ENCODE data around the gene ATF6. TPM values are rescaled to one million over a fixed set of nuclear protein-coding genes. Genes with fewer than 3 reads are reported as not detected.

ATF6 gene
- total and polyA plus RNA-seq, 2 donors (not counting 1 experiment from before 2014, with no cell fraction given): 5.7 to 26.6 TPM

DNA sequence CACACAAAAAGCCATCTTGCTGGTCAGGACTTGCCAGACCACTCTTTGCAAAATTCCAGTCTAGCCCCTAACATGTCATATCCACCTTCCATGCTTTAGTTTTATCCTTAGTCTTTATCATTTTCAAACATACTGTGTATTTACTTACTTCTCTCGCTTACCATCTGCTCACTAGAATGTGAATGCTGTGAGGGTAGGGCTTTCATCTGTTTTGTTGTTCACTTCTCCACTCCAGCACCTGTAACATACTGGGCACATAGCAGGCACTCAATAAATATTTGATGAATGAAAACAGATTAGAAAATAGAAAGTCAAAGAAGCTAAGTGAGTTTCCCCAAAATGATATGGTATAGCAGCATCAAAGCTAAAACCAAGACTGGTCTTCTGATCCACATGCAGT lies 177.6 kb downstream of the ATF6 start:
- POLR2A ChIA-PET: no interaction called here
- no peak overlapping the region for H3K27ac Mint-ChIP-seq

DNA sequence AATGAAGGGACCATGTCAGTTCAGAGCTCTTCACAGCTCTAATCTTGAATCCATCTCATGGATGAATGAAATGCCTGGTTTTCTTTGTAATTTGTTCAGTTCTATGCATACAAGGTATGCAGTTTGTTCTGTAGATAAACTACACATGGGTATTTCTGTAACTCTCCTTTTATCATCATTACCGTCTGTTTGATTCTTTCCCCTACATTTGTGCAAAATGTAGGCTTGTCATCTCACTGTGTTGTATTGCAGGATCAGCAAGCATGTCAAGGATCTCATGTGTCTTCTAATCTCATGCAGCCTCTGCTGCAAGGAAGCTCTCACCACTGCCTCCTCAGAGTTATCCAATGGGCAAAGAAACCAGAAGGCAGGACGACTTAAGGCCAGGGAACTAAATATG lies 178.3 kb downstream of the ATF6 start:
- H3K4me1 ChIP-seq (ENCODE audit: control insufficient read depth in 2 of 2, insufficient read depth in 2 of 2, low read length in 2 of 2): no peaks in the 10 kb centered on the region
- Mint-ChIP-seq H3K27ac (no peak overlapping the region), H3K4me3 (no peak overlapping the region), H3K27me3 (no peaks in the 10 kb centered on the region), H3K9me3 (ENCODE audit: insufficient read depth) (no peaks in the 10 kb centered on the region), H3K4me1 (peaks cover 2% of the 10 kb centered on the region)
- H2AFZ ChIP-seq (ENCODE audit: insufficient read depth, low read depth, low read length, poor library complexity, severe bottlenecking): no peak overlapping the region
- H3K36me3 ChIP-seq (replicated peaks in 1 of 2; ENCODE audit: control extremely low read depth in 1 of 2, control insufficient read depth in 1 of 2, extremely low read depth in 1 of 2, insufficient read depth in 2 of 2, low read length in 1 of 2): peaks cover 0 to 45% of the 10 kb centered on the region in 2 experiments
- ATAC-seq (ENCODE audit: low read depth) (no peak), DNase-seq (no peak)
- TF ChIP-seq, protein P1, sequence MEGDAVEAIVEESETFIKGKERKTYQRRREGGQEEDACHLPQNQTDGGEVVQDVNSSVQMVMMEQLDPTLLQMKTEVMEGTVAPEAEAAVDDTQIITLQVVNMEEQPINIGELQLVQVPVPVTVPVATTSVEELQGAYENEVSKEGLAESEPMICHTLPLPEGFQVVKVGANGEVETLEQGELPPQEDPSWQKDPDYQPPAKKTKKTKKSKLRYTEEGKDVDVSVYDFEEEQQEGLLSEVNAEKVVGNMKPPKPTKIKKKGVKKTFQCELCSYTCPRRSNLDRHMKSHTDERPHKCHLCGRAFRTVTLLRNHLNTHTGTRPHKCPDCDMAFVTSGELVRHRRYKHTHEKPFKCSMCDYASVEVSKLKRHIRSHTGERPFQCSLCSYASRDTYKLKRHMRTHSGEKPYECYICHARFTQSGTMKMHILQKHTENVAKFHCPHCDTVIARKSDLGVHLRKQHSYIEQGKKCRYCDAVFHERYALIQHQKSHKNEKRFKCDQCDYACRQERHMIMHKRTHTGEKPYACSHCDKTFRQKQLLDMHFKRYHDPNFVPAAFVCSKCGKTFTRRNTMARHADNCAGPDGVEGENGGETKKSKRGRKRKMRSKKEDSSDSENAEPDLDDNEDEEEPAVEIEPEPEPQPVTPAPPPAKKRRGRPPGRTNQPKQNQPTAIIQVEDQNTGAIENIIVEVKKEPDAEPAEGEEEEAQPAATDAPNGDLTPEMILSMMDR (IDR thresholded peaks at IDR 0.05): no peak
- TF ChIP-seq EZH2 (IDR thresholded peaks at IDR 0.05; ENCODE audit: borderline replicate concordance, insufficient read depth, low read depth, low read length, poor library complexity, severe bottlenecking): no peak
- H3K79me2 ChIP-seq (ENCODE audit: control insufficient read depth, insufficient read depth, low read length): no peaks in the 10 kb centered on the region
- H3K9me3 ChIP-seq (ENCODE audit: control extremely low read depth in 1 of 3, control insufficient read depth in 2 of 3, insufficient read depth in 1 of 3, low read length in 2 of 3): no peaks in the 10 kb centered on the region
- 86% methylated on average over 1 of the region's 2 CpGs for WGBS (ENCODE audit: insufficient coverage)
- H3K4me3 ChIP-seq (ENCODE audit: control extremely low read depth in 1 of 5, extremely low read depth in 1 of 5, insufficient read depth in 1 of 5, low read depth in 2 of 5, low read length in 4 of 5): no peak overlapping the region
- CTCF ChIA-PET: no interaction called here
- no peaks in the 10 kb centered on the region for H3K27me3 ChIP-seq (replicated peaks in 1 of 4; ENCODE audit: control extremely low read depth in 1 of 4, control insufficient read depth in 3 of 4, insufficient read depth in 4 of 4, low read length in 3 of 4)
- no peak overlapping the region for H3K4me2 ChIP-seq (replicated peaks; ENCODE audit: low read depth, low read length, poor library complexity, severe bottlenecking)
- H4K20me1 ChIP-seq (ENCODE audit: control insufficient read depth, insufficient read depth, low read length, poor library complexity, severe bottlenecking): no peaks in the 10 kb centered on the region
- POLR2A ChIA-PET: no interaction called here
- H3K9ac ChIP-seq (ENCODE audit: low read length): no peak overlapping the region
- intact Hi-C loops (cut with micrococcal nuclease): no loop called here
- H3K27ac ChIP-seq (ENCODE audit: low read length in 2 of 2): no peak overlapping the region

More for the DNA sequence above, 177.6 kb downstream of the ATF6 start:
- Histone ChIP-seq H3K27ac (ENCODE audit: low read length in 2 of 2) (no peak overlapping the region), H3K4me2 (replicated peaks; ENCODE audit: low read depth, low read length, poor library complexity, severe bottlenecking) (no peak overlapping the region), H3K4me3 (ENCODE audit: control extremely low read depth in 1 of 5, extremely low read depth in 1 of 5, insufficient read depth in 1 of 5, low read depth in 2 of 5, low read length in 4 of 5) (no peak overlapping the region), H3K27me3 (replicated peaks in 1 of 4; ENCODE audit: control extremely low read depth in 1 of 4, control insufficient read depth in 3 of 4, insufficient read depth in 4 of 4, low read length in 3 of 4) (no peaks in the 10 kb centered on the region), H3K9me3 (ENCODE audit: control extremely low read depth in 1 of 3, control insufficient read depth in 2 of 3, insufficient read depth in 1 of 3, low read length in 2 of 3) (no peaks in the 10 kb centered on the region), H4K20me1 (ENCODE audit: control insufficient read depth, insufficient read depth, low read length, poor library complexity, severe bottlenecking) (no peaks in the 10 kb centered on the region), H3K36me3 (replicated peaks in 1 of 2; ENCODE audit: control extremely low read depth in 1 of 2, control insufficient read depth in 1 of 2, extremely low read depth in 1 of 2, insufficient read depth in 2 of 2, low read length in 1 of 2) (peaks cover 0 to 41% of the 10 kb centered on the region in 2 experiments), H3K4me1 (ENCODE audit: control insufficient read depth in 2 of 2, insufficient read depth in 2 of 2, low read length in 2 of 2) (no peaks in the 10 kb centered on the region), H3K79me2 (ENCODE audit: control insufficient read depth, insufficient read depth, low read length) (no peaks in the 10 kb centered on the region), H2AFZ (ENCODE audit: insufficient read depth, low read depth, low read length, poor library complexity, severe bottlenecking) (no peak overlapping the region), H3K9ac (ENCODE audit: low read length) (no peak overlapping the region)
- TF ChIP-seq EZH2 (IDR thresholded peaks at IDR 0.05; ENCODE audit: borderline replicate concordance, insufficient read depth, low read depth, low read length, poor library complexity, severe bottlenecking): no peak
- TF ChIP-seq, protein P1 (IDR thresholded peaks at IDR 0.05): no peak
- intact Hi-C loops (cut with micrococcal nuclease): no loop called here
- Mint-ChIP-seq H3K4me1 (peaks cover 2% of the 10 kb centered on the region), H3K27me3 (no peaks in the 10 kb centered on the region), H3K4me3 (no peak overlapping the region), H3K9me3 (ENCODE audit: insufficient read depth) (no peaks in the 10 kb centered on the region)
- WGBS (ENCODE audit: insufficient coverage): no CpG with 5 or more reads among the region's 1 CpG
- CTCF ChIA-PET: no interaction called here
- no peak for ATAC-seq (ENCODE audit: low read depth)
- DNase-seq: no peak
